Measurements from ENCODE around the gene KLK2. TPM values are rescaled to one million over a fixed set of nuclear protein-coding genes. Genes with fewer than 3 reads are reported as not detected.
"Not testable (repeated sequence)": the region's sequence is repeated elsewhere in the genome, so short reads cannot be mapped to it uniquely, and the experiment has no call there.

KLK2 gene
- total RNA-seq, 5 donors from 2014 or later (not counting 1 experiment from before 2014, with no cell fraction given), result not detected

DNA sequence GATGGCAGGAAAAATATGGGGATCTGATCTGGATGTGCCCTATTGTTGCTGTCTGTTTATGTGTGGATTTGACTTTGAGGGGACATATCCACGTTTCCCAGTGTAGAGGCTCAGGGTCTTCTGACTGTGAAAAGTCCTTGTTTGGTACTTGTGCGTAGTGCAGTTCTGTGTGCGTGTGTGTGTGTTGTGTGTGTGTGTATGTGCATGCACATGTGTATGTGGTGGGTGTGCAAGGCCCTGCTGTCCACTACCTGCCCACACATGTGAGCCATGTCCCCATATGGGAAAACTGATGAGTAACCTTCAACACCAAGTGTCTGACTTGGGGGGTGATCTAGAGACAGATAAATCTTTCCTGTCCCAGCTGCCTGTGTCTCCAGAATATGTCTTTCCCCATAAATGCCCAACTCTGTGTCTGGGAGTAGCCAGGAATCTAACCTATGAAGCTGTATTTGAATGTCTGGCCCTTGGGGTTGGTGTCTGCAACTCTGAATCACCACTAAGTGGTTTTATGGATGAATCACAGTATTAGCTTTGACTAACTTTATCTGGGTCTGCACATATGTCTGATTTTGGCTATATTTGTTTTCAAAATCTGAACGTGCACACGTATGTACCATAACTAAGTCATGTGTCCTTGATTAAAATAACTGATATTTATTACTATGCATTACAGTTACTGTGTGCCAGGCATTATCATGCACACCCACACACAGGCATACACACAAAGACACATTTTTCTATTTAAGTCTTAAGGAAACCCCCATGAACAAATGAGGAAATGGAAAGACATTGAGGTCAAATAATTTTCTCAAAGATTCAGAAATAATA is 17.4 kb downstream of the KLK2 start:
- no peaks in the 10 kb centered on the region for H3K36me3 Mint-ChIP-seq
- H3K4me1 ChIP-seq (ENCODE audit: control insufficient read depth in 1 of 2, extremely low read depth in 1 of 2, insufficient read depth in 2 of 2, low read length in 2 of 2), result no peaks in the 10 kb centered on the region
- ATAC-seq (replicated peaks in 1 of 4), result no peak
- no peaks in the 10 kb centered on the region for H3K4me1 Mint-ChIP-seq
- ChIA-PET CTCF (no interaction called here), POLR2A (no interaction called here)
- H3K9me3 ChIP-seq, result no peaks in the 10 kb centered on the region
- peaks cover 38 to 47% of the 10 kb centered on the region in 2 donors for H3K27me3 Mint-ChIP-seq
- no peak overlapping the region for H3K27ac ChIP-seq (ENCODE audit: low read length)
- H3K4me3 ChIP-seq (ENCODE audit: control insufficient read depth in 1 of 2, extremely low read depth in 1 of 2, low read length in 1 of 2), result no peak overlapping the region
- peaks cover 0 to 4% (median 4%) of the 10 kb centered on the region in 3 donors for H3K9me3 Mint-ChIP-seq
- no peak overlapping the region for H3K4me3 Mint-ChIP-seq
- DNase-seq, result no peak
- no peak overlapping the region for H3K27ac Mint-ChIP-seq
- WGBS (ENCODE audit: insufficient coverage), result 59% methylated on average over 3 of the region's 5 CpGs
- peaks cover 0 to 29% of the 10 kb centered on the region in 2 experiments for H3K27me3 ChIP-seq (replicated peaks in 1 of 2; ENCODE audit: control insufficient read depth in 2 of 2, extremely low read depth in 1 of 2, insufficient read depth in 2 of 2, low read length in 1 of 2)
- H3K36me3 ChIP-seq (ENCODE audit: control insufficient read depth in 2 of 2, extremely low read depth in 1 of 2, insufficient read depth in 1 of 2, low read length in 1 of 2), result no peaks in the 10 kb centered on the region

DNA sequence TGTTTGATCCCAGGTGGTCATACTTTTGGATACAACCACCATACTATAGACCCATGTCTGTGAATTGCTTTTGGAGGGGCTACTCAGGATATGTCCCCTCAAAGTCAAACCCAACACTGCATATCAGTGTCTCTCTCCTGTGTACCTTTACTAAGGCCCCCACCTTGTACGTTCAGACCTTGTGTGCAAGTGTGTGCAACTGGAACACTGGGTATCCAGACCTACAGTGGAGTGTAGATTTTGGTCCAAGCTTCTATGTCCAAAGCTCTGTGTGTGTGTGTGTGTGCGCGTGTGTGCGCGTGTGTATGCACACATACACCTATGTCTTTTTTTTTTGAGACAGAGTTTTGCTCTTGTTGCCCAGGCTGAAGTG is 18.0 kb downstream of the KLK2 start:
- no peaks in the 10 kb centered on the region for H3K4me1 ChIP-seq (ENCODE audit: control insufficient read depth in 1 of 2, extremely low read depth in 1 of 2, insufficient read depth in 2 of 2, low read length in 2 of 2)
- H3K9me3 ChIP-seq, result no peaks in the 10 kb centered on the region
- no peak for DNase-seq
- no peaks in the 10 kb centered on the region for H3K4me1 Mint-ChIP-seq
- H3K36me3 ChIP-seq (ENCODE audit: control insufficient read depth in 2 of 2, extremely low read depth in 1 of 2, insufficient read depth in 1 of 2, low read length in 1 of 2), result no peaks in the 10 kb centered on the region
- WGBS (ENCODE audit: insufficient coverage), result 83% methylated on average over 2 of the region's 5 CpGs
- ChIA-PET POLR2A (no interaction called here), CTCF (no interaction called here)
- no peak overlapping the region for H3K27ac ChIP-seq (ENCODE audit: low read length)
- H3K27ac Mint-ChIP-seq, result no peak overlapping the region
- H3K9me3 Mint-ChIP-seq, result peaks cover 0 to 4% (median 4%) of the 10 kb centered on the region in 3 donors
- H3K4me3 Mint-ChIP-seq, result no peak overlapping the region
- no peak overlapping the region for H3K4me3 ChIP-seq (ENCODE audit: control insufficient read depth in 1 of 2, extremely low read depth in 1 of 2, low read length in 1 of 2)
- H3K27me3 ChIP-seq (replicated peaks in 1 of 2; ENCODE audit: control insufficient read depth in 2 of 2, extremely low read depth in 1 of 2, insufficient read depth in 2 of 2, low read length in 1 of 2), result peaks cover 0 to 29% of the 10 kb centered on the region in 2 experiments
- H3K36me3 Mint-ChIP-seq, result no peaks in the 10 kb centered on the region
- peaks cover 32 to 44% of the 10 kb centered on the region in 2 donors for H3K27me3 Mint-ChIP-seq
- ATAC-seq (replicated peaks in 1 of 4), result no peak

DNA sequence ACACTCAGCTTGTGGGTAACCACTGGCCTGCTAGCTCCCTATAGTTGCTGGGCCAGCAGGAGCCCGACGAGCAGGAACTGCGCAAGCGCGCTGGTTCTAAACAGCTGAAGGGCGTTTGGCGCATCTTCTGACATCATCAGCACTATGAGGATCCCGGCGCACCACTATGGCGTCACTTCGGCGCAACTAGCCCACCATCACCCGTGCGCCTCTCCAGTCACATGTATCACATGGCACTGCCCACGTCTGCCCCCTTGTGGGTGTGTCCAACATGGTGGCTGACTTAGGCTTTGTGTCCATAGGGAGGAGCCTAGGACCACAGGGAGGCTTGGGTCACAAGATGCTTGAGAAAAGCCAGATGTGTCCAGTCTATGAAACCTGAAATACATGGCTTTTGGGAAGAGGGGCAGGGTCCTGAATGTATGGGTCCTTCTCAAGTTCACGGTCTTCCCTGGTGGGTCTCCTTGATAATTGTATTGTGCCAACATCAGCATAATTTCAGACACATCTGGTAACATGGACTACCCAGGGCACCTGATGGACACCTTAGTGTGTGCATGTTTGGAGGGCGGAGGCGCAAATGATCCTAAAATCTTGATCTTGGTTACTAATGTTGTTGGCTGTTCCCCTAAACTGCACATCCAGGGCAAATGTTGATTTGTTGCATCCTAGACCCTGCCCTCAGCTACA is 20.0 kb downstream of the KLK2 start:
- 96% methylated on average over 11 of the region's 18 CpGs for WGBS (ENCODE audit: insufficient coverage)
- ATAC-seq (replicated peaks in 1 of 4) (no peak), DNase-seq (no peak)
- POLR2A ChIA-PET, result no interaction called here
- Mint-ChIP-seq H3K27ac (no peak overlapping the region), H3K36me3 (no peaks in the 10 kb centered on the region), H3K4me3 (no peak overlapping the region), H3K27me3 (peaks cover 33% of the 10 kb centered on the region in 2 donors), H3K9me3 (peaks cover 0 to 4% (median 4%) of the 10 kb centered on the region in 3 donors), H3K4me1 (no peaks in the 10 kb centered on the region)
- Histone ChIP-seq H3K36me3 (ENCODE audit: control insufficient read depth in 2 of 2, extremely low read depth in 1 of 2, insufficient read depth in 1 of 2, low read length in 1 of 2) (no peaks in the 10 kb centered on the region), H3K4me1 (ENCODE audit: control insufficient read depth in 1 of 2, extremely low read depth in 1 of 2, insufficient read depth in 2 of 2, low read length in 2 of 2) (no peaks in the 10 kb centered on the region), H3K4me3 (ENCODE audit: control insufficient read depth in 1 of 2, extremely low read depth in 1 of 2, low read length in 1 of 2) (no peak overlapping the region), H3K9me3 (no peaks in the 10 kb centered on the region), H3K27me3 (replicated peaks in 1 of 2; ENCODE audit: control insufficient read depth in 2 of 2, extremely low read depth in 1 of 2, insufficient read depth in 2 of 2, low read length in 1 of 2) (peaks cover 0 to 27% of the 10 kb centered on the region in 2 experiments), H3K27ac (ENCODE audit: low read length) (no peak overlapping the region)
- CTCF ChIA-PET, result no interaction called here

DNA sequence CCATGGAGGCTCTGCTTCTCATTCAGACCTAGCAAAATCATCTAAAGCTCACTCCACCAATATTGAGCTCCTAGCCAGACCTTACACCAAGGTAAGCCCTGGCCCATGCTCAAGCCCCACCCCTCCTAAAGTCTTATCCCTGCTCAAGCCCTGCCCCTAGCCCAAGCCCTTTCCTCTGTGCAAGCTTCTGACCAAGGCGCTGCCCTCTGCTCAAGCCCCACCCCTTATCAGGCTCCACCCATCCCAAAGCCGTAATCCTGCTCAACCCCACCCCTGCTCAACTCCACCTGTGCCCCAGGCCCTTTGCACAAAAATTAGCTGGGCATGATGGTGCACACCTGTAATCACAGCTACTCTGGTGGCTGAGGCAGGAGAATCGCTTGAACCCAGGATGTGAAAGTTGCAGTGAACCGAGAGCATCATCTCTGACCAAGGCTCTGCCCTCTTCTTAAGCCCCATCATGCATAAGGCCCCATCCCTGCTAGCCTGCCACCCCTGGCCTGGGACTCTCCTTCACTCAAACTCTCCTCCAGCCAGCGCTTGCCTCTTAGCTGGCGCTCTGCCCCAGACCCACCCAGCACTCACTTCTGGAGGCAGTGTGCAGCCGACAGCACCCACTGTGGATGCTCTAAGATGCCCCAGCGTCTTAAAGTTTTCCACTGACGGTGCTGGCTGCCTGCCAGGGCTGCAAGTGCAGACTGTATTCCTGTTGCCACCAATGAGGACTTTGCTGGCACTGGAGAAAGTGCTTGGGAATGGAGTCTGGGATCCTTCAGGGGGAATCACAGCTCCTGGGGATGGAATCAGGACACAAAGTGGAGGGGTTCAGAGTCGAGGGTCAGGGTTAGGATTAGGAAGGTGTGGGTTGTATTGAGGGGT is 21.5 kb downstream of the KLK2 start:
- ChIA-PET CTCF (interaction anchor here in 1 of 2 donors (0.7 kb wide), 1 partner anchor 117 kb away, joined by 3 read pairs; no protein-coding TSS in a partner anchor), POLR2A (no interaction called here)
- H3K4me3 ChIP-seq (ENCODE audit: control insufficient read depth in 1 of 2, extremely low read depth in 1 of 2, low read length in 1 of 2), result no peak overlapping the region
- Mint-ChIP-seq H3K27ac (no peak overlapping the region), H3K4me1 (no peaks in the 10 kb centered on the region), H3K27me3 (peaks cover 28 to 36% of the 10 kb centered on the region in 2 donors), H3K36me3 (no peaks in the 10 kb centered on the region), H3K4me3 (no peak overlapping the region), H3K9me3 (peaks cover 0 to 4% (median 4%) of the 10 kb centered on the region in 3 donors)
- WGBS (ENCODE audit: insufficient coverage), result 78% methylated on average over 6 of the region's 10 CpGs
- no peaks in the 10 kb centered on the region for H3K36me3 ChIP-seq (ENCODE audit: control insufficient read depth in 2 of 2, extremely low read depth in 1 of 2, insufficient read depth in 1 of 2, low read length in 1 of 2)
- no peaks in the 10 kb centered on the region for H3K9me3 ChIP-seq
- peaks cover 0 to 26% of the 10 kb centered on the region in 2 experiments for H3K27me3 ChIP-seq (replicated peaks in 1 of 2; ENCODE audit: control insufficient read depth in 2 of 2, extremely low read depth in 1 of 2, insufficient read depth in 2 of 2, low read length in 1 of 2)
- DNase-seq, result no peak
- ATAC-seq (replicated peaks in 1 of 4), result no peak
- no peak overlapping the region for H3K27ac ChIP-seq (ENCODE audit: low read length)
- H3K4me1 ChIP-seq (ENCODE audit: control insufficient read depth in 1 of 2, extremely low read depth in 1 of 2, insufficient read depth in 2 of 2, low read length in 2 of 2), result no peaks in the 10 kb centered on the region

DNA sequence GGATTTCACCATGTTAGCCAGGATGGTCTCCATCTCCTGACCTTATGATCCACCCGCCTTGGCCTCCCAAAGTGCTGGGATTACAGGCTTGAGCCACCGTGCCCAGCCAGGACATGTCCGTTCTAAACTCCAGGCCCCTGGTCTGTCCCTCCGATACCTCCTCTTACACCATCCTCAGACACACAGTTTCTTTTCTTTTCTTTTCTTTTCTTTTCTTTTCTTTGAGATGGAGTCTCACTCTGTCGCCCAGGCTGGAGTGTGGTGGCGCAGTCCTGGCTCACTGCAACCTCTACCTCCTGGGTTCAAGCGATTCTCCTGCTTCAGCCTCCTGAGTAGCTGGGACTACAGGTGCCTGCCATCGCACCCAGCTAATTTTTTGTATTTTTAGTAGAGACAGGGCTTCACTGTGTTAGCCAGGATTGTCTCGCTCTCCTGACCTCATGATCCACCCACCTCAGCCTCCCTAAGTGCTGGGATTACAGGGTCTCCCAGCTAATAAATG is 22.9 kb downstream of the KLK2 start:
- H3K4me3 ChIP-seq (ENCODE audit: control insufficient read depth in 1 of 2, extremely low read depth in 1 of 2, low read length in 1 of 2); H3K36me3 ChIP-seq (ENCODE audit: control insufficient read depth in 2 of 2, extremely low read depth in 1 of 2, insufficient read depth in 1 of 2, low read length in 1 of 2); H3K4me1 Mint-ChIP-seq; H3K9me3 Mint-ChIP-seq; CTCF ChIA-PET; H3K4me1 ChIP-seq (ENCODE audit: control insufficient read depth in 1 of 2, extremely low read depth in 1 of 2, insufficient read depth in 2 of 2, low read length in 2 of 2); POLR2A ChIA-PET; DNase-seq; H3K9me3 ChIP-seq; H3K36me3 Mint-ChIP-seq; H3K4me3 Mint-ChIP-seq; H3K27ac Mint-ChIP-seq; H3K27ac ChIP-seq (ENCODE audit: low read length); ATAC-seq (replicated peaks in 1 of 4): not testable (repeated sequence)
- WGBS (ENCODE audit: insufficient coverage), result 96% methylated on average over 4 of the region's 9 CpGs
- H3K27me3 ChIP-seq (replicated peaks in 1 of 2; ENCODE audit: control insufficient read depth in 2 of 2, extremely low read depth in 1 of 2, insufficient read depth in 2 of 2, low read length in 1 of 2), result peaks cover 0 to 26% of the 10 kb centered on the region in 2 experiments
- H3K27me3 Mint-ChIP-seq, result peaks cover 28 to 32% of the 10 kb centered on the region in 2 donors

DNA sequence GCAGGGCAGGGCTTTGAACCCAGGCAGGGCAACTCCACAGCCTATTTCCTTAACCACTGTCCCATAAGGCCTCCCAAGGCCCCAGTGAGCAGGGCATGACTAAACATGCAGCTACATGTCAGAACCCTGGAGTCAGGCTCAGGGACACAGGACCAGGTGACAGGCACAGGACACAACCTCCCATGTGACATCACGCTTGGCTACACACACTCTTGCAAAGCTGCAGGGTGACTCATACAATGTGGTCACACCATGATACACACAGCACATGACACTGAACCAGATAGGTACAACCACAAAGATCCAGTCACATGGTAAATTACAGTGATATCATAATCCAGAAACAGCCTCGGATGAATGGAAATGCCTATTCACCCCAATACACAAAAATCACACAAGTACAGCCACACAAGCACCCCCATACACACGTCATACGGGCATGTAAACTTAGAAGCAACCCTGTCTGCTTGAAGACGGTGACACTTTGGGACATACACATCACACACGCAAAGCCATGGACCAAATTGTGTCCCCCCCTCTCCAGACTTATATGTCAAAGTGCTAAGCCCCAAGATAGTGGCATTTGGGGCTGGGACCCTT is 23.5 kb downstream of the KLK2 start:
- DNase-seq (no peak), ATAC-seq (replicated peaks in 1 of 4) (no peak)
- Mint-ChIP-seq H3K9me3 (peaks cover 0 to 4% (median 4%) of the 10 kb centered on the region in 3 donors), H3K36me3 (no peaks in the 10 kb centered on the region), H3K4me3 (no peak overlapping the region), H3K4me1 (no peaks in the 10 kb centered on the region), H3K27me3 (peaks cover 28 to 30% of the 10 kb centered on the region in 2 donors), H3K27ac (no peak overlapping the region)
- no peaks in the 10 kb centered on the region for H3K9me3 ChIP-seq
- ChIA-PET CTCF (no interaction called here), POLR2A (no interaction called here)
- WGBS (ENCODE audit: insufficient coverage), result 53% methylated on average over 3 of the region's 6 CpGs
- H3K27me3 ChIP-seq (replicated peaks in 1 of 2; ENCODE audit: control insufficient read depth in 2 of 2, extremely low read depth in 1 of 2, insufficient read depth in 2 of 2, low read length in 1 of 2), result peaks cover 2 to 26% of the 10 kb centered on the region in 2 experiments
- no peak overlapping the region for H3K4me3 ChIP-seq (ENCODE audit: control insufficient read depth in 1 of 2, extremely low read depth in 1 of 2, low read length in 1 of 2)
- H3K4me1 ChIP-seq (ENCODE audit: control insufficient read depth in 1 of 2, extremely low read depth in 1 of 2, insufficient read depth in 2 of 2, low read length in 2 of 2), result no peaks in the 10 kb centered on the region
- no peaks in the 10 kb centered on the region for H3K36me3 ChIP-seq (ENCODE audit: control insufficient read depth in 2 of 2, extremely low read depth in 1 of 2, insufficient read depth in 1 of 2, low read length in 1 of 2)
- H3K27ac ChIP-seq (ENCODE audit: low read length), result no peak overlapping the region
